Stimulated activated CD8-positive, alpha-beta memory T cell treated with anti-CD3 and anti-CD28 coated beads, Interleukin-4, amount 100 ng/mL, for 24 hours (primary cell): ENCODE data around the gene LAMP1.
"Not testable (repeated sequence)": the region's sequence is repeated elsewhere in the genome, so short reads cannot be mapped to it uniquely, and the experiment has no call there.

Experiments used
- DNase-seq: peaks from one replicate; pipeline ENCODE4 v3.0.0-alpha.2; 2020; ENCODE audit warnings: low read depth

The LAMP1 gene

DNA sequence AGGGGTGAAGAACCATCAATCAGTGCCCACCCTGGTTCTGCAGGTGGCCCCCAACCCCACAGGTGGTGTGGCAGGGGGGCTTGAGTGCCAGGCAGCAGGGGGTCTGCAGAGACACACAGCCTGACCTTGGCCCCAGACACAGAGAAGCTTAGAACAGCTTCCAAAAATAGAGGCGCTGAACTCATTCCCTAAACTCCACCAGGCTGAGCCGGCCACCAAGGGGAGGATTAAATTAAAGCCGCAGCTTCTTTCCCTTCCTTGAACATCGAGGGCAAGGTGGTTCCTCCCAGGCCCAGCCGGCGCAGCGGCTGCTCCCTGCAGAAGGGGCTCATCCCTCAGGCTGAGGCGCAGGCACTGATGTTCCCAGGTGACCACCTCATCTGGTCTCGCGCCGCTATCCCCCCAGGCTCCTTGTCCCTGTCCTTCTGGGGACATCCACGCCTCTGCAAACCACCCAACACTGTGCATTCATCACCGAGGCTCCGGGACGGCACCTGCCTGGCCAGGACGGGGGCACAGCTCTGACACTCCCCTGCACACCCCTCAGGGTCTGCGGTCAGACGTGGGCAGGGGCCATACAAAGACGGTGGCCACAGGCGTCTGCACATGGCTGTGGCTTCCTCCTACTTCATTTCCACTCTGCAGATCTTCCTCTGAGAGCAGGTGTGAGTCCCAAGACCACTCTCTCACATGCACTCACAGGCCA is 30.9 kb downstream of the LAMP1 start:
- DNase-seq: no peak

DNA sequence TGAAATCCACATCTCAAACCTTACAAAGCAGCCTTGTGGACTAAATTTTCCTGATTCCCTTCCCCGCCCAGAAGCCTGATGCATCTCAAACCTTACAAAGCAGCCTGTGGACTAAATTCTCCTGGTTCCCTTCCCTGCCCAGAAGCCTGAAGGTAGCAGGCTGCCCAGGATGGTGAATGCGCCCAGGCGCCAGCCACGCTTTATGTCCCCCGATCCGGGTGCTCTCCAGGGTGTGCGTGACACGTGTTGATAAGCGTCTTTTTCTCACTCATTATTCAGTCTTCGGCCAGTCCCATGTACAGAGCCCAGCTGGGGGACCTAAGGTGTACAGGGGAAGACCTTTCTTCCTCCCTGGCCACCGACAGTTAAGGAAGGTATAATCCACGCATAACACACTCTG is 31.8 kb downstream of the LAMP1 start:
- DNase-seq: no peak

DNA sequence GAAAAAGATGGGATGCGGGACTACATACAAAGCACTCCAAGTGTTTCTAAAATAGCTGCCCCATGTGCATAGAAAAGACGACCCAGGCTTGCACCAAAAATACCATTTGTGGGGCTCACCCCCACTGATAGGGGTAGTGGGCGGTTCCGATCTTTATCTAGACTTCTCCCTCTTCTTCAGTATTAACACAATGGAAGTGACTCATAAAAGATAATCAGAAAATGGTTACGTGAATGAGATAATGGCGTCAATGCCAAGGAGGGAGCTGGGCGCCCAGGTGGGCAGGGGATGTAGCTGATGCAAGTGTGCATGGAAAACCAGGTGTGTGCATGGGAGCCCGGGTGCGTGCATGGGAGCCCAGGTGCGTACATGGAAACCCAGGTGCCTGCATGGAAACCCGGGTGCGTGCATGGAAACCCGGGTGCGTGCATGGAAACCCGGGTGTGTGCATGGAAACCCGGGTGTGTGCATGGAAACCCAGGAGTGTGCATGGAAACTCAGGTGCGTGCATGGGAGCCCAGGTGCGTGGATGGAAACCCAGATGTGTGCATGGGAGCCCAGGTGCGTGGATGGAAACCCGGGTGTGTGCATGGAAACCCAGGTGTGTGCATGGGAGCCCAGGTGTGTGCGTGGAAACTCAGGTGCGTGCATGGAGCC is 32.7 kb downstream of the LAMP1 start:
- DNase-seq: no peak

DNA sequence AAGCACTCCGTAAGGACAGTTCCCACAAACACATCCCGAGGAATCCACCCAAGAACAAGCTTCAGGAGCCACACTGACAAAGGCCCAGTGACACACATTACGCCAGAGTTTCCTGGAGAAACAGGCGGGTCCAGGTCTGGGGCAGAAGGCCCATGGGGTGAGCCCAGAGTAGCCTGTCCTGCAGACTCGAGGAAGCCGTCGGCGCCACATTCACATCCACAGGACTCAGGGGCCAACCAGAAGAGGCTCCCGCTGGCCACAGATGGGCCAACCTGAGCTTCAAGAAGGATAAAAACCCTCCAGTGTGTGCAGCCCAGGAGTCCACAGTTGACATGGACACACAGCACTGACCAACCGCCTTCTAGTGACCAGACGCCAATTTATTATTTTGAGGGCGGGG is 35.6 kb downstream of the LAMP1 start:
- DNase-seq: no peak

DNA sequence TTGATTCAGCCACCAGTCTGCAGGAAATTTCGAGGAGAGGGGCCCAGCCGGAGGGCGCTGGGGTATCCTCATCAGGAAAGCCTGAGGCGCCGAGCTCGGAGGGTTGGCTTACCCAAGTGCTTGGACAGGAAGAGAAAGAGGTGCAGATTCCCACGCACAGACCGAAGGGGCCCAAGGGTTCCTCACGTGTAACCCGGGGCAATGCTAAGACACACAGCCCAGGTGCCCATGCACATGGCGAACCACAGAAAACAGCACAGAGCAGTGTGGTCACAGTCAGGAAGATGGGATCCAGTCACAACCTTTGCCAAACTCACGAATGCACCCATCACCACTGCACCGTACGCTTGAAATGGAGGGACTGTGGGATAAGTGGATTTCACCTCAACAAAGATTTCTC is 36.0 kb downstream of the LAMP1 start:
- DNase-seq: no peak

GRCh38 chr13:113337556-113337955 is 40.5 kb downstream of the LAMP1 start:
- DNase-seq: no peak

DNA sequence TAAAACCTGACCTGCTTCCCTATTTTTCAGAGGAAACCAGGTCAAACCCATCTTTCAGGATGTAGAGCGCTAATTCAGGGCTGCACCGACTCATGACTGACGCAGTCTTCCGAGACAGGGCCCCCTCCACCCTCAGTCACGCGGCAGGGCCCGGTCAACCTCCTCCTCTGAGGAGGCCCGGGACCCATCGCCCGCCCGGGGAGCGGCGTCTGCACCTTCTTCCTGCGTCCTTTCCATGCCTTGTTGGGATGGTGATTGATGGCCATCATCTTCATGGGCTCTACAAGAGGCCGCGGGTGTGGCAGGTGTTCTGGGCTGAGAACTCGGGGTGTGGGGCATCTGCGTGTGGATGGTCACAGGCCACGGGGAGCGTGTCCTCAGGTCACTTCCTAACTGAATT is 40.9 kb downstream of the LAMP1 start:
- no peak for DNase-seq

DNA sequence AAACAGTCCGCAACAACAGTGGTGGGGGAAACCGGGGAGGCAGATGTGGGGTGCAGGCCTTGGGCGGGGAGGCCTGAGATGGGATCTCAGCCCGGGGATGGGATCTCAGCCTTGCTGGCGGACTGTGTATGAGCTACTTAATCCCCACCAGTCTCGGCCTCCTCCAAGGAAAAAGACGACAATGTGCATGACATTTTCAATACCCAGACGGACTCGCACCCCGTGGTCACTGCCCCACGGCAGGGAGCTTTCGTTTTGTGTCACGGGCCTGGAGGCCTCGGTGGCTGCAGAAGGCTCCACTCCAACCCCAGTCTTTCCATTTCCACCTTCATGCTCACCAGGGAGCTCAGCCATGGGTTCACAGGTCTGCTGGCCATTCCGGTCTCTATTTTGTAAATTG is 41.4 kb downstream of the LAMP1 start:
- DNase-seq: no peak

DNA sequence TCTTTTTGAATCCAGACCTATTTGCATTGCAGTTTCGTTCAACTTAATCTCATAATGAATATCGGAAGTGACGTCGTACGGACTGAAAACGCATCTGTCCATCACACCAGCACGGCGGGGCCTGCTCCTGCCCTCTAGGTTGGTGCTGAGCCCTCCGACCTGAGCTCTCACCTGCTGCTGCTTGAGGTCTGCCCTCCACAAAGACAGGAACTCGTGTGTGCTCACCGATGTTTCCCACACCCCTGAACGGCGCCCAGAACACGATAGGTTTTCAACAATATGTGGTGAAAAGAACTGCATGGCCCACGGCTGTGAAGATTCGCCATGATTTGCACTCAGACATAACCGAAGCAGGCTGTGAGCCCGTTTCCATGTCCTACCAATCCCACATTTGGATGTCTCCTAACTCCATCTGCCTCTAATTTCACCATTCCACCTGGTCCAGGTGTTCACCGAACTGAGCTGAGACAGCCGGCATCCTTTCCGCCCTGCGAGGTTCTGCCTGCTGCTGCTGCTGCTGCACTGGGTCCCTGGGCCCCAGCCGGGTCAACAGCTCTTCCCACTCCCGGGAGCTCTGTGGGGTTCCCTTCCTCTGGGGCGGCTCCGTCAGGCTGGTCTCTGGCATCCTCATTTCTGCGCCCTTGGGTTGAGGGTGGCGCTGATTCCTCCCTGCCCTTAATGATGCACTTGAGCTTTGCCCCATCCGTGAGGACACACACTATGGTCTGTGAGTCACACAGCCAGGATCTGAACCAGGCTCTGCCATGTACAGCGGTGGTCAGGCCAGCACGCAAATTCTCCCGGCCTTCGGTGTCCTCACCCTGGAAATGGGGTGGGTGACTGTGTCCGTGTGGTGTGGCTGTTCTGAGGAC is 46.0 kb downstream of the LAMP1 start:
- DNase-seq: no peak

GRCh38 chr13:113343692-113343968 is 46.6 kb downstream of the LAMP1 start:
- DNase-seq: no peak

DNA sequence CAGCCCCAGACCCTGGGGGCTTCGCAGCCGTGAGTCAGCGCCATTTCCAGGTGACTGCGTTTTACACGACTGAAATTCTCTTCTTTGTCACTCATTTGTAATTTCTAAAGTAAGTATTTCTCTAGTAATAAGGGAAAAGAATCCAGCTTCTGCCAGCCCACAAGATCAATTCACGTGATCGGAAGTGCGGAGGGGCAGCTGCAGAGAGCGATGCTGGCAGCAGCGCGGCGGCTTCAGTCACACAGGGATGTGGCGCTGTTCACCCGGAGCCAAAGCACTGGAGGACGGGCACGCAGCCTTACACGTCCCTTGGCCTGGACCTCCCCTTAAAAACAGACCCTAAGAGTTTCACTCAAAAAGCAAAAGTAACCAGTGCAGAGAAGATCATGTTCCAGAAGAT is 48.4 kb downstream of the LAMP1 start:
- DNase-seq: no peak

DNA sequence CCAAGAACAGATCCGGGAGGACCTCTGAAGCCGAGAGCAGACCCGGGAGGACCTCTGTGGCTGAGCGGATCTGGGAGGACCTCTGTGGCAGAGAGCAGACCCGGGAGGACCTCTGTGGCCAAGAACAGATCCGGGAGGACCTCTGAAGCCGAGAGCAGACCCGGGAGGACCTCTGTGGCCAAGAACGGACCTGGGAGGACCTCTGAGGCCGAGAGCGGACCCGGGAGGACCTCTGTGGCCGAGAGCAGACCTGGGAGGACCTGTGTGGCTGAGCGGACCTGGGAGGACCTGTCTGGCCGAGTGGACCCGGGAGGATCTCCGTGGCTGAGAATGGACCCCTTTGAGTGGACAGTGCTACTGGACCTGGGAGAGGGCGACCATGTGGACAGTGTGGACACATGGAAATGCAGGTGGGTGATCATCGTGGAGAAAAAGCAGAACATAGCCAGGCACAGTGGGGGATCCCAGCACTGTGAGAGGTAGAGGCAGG is 50.7 kb downstream of the LAMP1 start:
- not testable (repeated sequence) for DNase-seq

DNA sequence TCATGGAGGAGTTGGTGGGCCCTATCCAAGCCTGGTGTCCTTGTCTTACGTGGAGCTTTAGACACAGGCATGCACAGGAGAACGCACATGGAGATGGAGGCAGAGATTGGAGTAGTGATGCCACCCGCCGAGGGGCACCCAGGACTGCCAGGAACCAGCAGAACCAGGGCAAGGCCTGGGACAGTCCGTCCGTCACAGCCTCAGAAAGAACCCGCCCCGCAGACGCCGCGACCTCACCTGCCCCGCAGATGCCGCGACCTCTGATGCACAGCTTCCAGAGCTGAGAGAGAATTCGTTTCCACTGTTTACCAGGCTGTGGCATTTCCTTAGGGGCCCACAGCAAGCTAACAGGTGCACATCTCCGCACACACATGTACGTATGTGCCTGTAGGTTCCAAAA is 51.6 kb downstream of the LAMP1 start:
- no peak for DNase-seq

GRCh38 chr13:113349050-113349449 is 52.0 kb downstream of the LAMP1 start:
- DNase-seq: no peak

DNA sequence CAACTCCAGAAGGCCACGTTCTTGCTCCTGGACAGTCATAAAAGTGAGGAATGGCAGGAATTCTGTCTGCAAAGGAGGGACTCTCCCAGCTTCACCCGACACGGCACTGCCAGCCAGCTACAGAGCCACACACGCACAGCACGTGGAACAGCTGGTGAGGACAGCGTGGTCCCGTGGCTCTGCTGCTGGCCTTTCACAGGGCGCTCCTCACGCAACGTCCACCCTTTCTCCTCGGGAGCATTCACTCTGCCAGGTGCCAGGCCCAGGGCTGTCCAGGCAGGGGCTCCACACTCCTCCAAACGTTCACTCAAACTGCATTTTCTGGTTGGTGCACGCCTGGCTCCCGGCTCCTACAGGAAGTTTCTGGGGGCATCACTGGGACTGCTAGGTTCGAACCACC is 52.5 kb downstream of the LAMP1 start:
- no peak for DNase-seq

- DNase-seq: no peak
Measured at GRCh38 chr13:113350065-113350937, 53.3 kb downstream of the LAMP1 start.

GRCh38 chr13:113350938-113351335 is 53.9 kb downstream of the LAMP1 start:
- no peak for DNase-seq

DNA sequence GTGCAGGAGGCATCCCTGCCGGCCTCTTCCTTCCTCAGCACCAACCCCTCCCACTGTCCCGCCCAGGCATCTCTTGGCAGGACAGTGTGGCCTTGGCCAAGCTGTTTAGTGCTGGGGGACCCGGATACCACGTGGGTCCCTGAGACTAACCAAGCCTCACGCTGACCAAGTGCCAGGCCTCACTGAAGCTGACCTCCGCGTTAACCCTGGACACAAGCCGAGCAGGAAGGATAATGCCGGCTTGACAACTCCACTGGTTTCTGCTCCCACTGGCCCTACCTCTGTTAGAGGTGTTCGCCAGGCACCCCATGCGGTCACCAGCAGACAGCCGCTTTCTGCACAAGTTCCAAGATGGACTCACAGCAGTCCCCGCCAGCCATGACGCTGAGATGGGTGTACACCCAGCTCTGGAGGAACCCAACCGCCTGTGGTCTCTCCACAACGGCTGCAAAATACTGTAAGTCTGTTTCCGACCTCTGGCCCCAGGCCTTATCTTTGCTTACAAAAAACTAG is 54.5 kb downstream of the LAMP1 start:
- no peak for DNase-seq

DNA sequence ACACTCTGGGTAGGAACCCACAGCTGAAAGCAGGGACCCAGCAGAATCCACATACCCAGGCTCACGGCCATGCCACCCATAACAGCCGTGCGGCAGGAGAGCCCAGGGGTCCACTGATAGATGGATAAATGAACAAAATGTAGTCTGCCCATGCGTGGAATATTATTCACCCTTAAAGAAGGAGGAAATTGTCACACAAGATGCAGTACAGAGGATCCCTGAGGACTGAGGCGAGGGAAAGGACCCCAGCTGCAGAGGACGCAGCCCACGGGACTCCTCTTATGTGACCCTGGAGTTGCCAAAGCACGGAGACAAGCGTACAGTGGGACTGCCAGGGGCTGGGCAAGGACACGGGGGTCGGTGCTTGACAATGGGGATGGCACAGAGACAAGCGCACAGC is 56.2 kb downstream of the LAMP1 start:
- DNase-seq: no peak

GRCh38 chr13:113354831-113355610 is 58.0 kb downstream of the LAMP1 start:
- DNase-seq: no peak

DNA sequence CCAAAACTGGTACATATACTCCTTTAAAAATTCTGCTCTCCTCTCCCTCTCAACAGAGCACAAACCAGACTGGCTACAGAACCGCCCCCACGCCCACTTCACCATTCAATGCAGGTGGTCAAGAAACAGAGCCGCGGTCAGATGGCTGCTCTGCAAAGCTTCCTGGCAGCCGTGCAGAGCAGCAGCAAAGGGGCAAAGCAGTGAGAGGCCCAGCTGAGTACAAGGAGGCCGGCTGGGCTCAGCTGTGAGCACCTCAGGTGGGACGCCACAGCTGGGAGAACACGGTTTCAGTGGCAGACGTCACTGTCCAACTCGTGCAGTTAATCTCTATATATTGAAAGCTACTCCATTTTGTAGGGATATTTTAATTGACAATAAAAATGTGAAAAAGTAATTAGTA is 58.6 kb downstream of the LAMP1 start:
- no peak for DNase-seq
